ENCODE data around the gene CDC25C.
A peak's percentile ranks its signal among the peaks of the same experiment; 100 is the strongest.

The CDC25C gene

DNA sequence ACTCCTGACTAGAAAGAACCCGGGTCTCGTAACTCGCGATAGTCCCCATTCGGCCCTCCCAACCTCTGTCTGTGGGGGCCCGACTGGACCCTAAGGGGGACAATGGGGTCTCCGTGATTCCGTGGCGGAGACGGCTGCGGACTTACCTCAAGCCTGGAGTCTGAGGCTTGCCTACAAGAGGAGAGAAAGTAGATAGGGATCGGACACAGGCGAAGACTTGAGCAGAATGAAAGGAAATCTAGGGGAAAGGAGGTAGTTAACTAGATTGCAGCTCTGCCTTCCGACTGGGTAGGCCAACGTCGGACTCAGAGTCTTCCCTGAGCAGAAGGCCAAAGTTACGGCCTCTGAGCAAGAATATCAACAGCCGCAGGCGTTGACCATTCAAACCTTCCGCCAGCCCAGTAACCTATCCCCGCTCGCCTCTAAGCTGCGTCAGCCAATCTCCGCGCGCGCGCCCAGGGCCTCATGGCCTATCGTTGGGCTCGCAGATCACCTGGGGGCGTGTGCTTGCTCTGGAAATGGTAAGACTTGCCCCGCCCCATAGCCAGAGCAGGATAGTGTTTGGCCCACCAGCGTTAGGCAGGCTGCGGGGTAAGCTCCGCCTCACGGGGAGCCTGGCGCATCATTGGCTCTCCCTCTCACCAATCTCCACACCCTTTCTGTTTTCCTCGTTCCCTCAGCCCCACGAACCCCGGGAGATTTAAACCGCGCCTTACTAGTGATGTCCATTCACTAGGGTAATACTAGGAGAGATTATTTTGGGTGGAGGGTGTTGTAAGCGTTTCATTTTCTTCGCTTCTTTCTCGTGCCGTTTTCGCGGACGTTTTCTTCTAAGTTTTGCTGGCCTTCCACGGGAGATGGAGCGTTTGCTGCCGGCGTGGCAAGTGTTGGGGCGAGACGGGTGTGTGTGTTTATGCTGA, at the start of gene CDC25C:
Gene CDC25C, minus strand, starts transcription at position 356 of the 920 bp plus-strand sequence. CDS start 624 bp downstream, outside the sequence.
- DNase-seq = peak; percentile 97

DNA sequence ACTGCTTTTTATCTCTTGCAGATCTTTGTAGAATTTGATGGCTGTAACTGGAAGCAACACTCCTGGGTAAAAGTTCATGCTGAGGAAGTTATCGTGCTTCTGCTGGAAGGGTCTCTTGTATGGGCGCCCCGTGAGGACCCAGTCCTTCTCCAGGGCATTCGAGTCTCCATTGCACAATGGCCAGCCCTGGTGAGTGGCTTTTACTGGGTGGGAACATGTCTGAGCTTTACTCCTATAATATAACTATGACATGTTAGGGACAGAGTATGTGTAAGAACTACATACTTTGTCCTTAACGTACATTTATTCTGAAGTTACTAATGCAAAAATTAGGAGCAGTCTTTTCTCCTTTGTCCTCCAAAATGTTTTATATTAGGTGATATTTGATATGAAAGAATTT, 41.0 kb upstream of the CDC25C start:
- DNase-seq = no peak

DNA sequence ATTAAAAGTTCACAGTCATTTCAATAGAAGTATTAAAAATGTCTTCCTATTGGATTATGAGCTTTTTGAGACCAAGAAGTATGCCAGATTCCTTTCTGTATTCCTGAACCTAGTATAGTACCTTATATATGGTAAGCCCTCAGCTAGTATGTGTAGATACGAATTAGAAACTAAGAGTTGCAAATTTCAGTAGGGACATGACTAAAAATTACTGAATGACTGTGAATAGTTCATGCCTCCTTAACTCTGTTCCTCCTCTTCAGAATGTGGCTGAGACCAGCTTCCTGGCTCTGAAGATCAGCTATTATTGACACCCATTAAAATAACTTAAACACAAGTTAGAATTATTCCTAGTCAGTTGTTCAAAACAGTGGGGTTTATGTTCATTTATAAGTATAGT, 40.6 kb upstream of the CDC25C start:
- DNase-seq = no peak

DNA sequence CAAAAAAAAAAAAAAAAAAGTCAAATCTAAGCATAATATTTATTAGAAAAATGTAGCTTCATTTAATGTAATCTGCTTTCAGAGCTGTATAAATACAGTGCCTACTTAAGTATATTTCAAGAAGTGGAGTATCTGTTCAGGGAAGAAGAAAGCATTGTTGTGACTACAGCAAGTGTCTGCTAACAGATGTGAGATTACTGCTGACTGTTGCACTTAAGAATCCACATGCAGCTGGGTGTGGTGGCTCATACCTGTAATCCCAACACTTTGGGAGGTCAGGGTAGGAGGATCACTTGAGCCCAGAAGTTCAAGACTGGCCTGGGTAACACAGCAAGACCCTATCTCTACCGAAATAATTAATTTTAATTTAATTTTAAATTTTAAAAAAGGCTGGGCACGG, 39.9 kb upstream of the CDC25C start:
- DNase-seq = no peak

DNA sequence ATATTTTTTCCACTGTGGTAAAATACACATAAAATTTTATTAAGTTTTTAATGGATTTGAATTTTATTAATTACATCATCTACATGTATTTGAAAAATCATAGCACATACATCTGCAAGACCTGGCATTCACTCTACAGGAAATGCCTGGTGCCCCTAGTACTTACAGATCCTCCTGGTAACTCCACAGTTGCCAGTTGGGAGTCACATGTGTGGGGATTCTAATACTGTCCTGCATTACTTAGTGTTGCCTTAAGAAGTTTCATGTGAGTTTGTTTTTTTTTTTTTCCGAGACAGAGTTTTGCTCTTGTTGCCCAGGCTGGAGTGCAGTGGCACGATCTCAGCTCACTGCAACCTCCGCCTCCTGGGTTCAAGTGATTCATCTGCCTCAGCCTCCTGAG, 38.9 kb upstream of the CDC25C start:
- DNase-seq = no peak

DNA sequence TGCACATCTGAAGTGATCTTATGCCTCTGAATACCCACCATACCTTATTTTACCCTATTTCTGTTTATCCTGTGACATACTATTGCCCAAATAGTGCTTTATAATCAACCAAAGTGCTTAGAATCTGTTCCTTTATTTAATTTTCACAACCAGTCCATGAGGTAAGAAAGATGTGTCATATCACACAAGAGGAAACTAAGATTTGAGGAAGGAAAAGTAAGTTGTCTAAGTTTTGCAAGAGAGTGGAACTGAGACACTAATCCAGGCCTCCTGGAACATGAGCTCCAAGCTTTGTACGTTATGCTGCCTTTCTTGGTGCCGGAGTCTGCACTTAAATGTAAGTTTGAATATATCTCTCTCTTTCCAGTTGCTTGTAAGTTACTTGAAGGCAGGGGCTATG, 38.1 kb upstream of the CDC25C start:
- no peak for DNase-seq

DNA sequence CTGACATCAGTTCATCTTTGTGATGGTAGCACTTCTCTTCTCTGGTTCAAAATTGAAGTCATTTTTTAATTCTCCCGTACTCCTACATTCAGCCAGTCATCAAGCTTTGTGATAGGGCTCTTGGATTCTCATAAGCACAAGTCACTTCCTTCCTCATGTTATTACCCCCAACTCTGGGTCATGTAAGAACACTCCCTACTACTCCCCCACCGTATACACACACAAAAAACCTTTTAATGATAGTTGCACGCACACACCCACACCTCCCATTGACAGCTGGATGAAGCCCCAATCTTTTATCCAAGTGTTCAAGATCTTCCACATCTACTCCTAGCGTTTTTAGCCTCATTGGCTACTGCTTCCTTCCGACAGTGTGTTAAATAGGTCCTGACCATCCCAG, 37.7 kb upstream of the CDC25C start:
- no peak for DNase-seq

DNA sequence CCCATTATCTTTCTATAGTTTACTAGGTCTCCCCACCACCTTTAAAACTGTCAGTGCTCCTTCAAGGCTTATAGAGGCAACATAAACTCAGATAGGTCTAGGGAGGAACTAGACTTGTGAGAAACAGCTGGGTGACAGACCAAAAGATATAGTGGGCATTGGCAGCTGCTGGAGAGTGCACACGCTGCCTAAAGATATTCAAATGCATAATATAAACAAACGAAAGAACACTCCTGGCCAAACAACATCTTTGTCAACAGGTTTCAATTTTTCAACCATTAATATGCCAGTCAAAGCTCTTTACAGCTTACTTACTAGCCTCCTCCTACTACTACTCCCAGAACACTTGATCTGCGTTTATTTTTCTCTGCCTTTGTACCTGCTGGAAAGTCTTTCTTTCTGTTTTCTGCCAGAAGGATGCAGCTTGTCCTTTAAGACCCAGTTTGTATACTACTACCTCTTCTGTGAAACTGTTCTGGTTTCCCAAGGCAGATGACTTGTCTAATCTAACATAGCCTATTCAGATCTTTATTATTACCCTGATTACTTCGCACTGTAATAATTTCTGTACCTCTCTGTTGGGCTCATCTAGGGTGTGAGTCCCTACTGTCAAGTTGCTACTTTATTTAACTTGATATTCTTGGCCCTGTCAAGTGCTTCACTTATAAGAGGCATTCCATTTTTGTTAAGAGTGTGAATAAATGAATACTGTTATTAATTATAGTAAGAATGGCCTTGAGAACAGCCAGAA, 35.2 kb upstream of the CDC25C start:
- DNase-seq = no peak

DNA sequence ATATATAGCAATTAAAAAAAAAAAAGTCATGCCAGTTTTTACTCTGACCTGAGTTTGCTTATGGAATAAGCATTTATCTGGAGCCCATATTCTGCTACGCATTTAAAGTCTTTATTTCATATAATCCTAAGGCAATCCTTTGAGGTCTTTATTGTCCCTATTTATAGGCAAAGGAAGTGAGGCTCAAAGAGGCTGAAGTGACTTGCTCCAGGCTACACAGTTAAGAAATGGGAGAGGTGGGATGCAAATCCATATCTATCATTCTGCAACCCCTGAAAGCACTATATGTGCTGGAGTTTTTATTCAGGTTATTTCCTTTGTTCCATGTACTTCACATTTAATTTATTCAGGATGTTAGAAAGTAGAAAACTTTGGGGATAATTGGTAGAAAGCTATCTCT, 33.0 kb upstream of the CDC25C start:
- DNase-seq = no peak

DNA sequence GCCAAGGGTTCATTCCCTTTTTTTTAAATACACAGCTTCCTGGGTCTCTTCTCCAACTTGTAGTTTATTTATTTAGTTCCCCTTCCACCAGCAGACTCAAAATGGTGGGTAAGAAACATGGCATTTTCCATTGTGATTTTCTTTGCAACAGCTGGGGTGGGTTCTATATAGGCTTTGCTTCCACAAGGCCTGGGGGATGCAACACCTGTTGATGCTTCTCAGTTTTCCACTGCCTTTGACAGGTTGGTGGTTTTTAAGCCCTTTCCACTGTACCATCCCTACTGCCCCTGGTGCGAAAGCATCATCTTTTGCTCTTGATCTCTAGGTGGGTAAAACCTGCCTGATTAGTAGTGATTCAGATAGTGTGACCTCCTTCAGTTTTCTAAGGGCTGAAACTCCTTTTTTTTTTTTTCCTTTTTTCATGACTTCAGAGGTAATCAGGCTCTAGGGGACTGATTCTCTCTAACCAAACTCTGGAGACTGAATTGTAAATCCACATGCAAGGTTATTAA, 29.4 kb upstream of the CDC25C start:
- no peak for DNase-seq

DNA sequence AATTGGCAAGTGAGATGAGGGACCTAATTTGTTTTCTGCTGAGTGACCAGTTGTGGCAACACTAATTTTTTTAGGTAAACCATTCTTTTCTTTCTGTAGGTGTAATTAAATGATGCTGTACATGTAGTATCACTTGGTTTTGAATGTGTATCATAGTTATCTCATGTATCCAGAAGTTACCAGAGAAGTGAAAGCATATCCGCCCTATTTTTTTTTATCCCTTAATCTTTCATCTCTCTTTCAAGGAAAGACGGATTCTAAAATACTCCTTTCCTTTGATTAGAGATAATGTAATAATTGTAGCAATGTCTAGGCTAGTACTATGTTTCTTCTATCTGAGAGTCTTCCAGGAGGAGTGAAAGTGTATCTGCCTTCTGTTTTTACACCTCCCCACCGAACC, 28.0 kb upstream of the CDC25C start:
- DNase-seq = no peak

DNA sequence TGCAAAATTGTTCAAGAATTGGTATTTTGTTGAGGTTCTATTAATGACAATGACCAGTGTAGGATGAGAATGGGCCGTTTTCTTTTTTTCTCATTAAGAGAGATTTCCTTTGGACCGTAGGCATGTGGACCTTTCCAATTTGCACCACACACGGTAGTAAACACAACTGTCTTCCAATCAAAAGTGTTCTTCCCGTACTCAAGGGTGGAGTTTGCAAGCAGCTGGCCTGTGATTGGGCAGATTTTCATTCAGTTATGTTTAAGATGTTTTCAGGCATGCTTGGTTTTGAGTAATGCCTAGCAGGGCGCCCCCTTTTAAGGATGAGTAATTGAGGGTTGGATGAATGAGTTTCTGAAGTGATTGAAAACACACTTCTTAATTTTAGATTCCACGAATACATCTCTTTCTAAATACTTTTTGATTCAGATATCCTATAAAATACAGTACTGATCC, 23.3 kb upstream of the CDC25C start:
- DNase-seq = no peak

DNA sequence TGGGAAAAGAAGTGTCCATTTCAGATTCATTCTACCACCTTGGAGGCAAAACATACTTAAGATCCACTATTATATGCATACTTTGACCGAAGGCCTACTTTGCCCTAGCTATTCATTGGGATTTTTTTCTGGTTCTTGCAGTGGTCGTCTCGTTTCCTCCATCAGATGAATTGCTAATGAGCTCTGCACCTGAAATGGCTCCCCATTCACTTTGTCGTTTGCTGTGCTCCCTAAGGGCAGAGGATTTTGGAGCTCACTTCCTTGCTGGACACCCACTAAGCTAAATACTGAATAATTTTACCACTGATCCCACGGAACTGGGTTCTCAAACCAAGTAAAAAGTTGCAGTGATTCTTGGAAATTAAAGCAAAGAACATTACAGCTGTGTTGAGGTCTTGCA, 22.8 kb upstream of the CDC25C start:
- DNase-seq = no peak

DNA sequence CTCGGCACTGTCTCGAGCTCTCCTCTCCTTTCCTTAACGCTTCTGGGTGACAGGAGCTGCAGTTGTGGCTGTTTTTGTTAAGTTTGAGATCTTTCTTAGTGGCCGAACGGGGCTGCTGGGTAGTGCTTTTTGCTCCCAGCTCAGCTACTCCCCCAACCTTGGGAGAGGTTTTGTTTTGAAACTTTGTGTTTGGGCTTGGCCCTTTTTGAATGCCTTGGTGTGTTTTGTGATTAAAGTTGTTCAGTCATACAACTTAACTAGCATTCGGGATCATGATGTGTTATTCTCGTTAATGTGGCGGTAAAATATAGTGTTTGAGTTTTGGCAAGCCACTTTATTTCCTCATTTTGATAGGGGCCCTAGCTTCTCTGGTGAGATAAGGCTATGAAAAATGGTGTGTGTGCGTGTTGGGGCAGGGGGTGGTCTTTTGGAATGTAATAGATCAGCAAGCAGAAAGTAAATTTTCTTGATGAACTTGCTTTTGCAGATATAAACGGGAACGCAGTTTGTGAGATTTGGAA, 22.0 kb upstream of the CDC25C start:
- no peak for DNase-seq

DNA sequence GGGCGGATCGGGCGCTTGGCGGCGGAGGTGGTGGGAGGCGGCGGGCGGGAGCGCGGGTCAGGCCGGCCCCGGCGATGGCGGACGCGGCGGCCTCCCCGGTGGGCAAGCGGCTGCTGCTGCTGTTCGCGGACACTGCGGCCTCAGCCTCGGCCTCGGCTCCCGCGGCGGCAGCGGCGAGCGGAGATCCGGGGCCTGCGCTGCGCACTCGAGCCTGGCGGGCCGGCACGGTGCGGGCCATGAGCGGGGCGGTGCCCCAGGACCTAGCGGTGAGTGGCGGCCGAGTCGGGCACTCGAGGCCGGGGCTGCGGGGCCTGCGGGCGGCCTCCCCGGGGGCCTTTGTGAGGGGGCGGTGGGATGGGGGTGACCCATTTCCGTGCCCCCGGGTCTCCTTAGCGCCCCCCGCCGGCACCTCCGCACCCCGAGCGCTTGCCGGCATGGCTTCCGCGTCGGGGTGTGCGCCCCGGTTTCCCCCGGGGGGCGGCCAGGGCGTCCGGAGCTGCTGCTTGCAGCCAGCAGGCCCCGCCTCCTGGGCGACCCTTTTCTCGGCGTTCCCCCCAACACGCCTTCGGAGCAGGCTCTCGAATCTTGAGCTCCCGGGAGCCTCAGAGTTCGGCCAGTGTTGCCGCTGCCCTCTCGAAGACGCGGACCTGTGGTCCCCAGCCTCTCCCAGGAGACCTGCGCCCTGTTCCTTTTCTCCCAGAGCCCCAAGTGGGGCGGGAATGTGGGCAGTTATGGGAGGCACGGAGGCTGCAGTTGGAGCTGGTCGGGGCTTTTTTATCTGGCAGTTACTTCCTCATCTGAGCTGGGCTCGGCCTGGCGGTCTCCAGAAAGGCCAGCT, 21.3 kb upstream of the CDC25C start:
- DNase-seq = peak; percentile 64

DNA sequence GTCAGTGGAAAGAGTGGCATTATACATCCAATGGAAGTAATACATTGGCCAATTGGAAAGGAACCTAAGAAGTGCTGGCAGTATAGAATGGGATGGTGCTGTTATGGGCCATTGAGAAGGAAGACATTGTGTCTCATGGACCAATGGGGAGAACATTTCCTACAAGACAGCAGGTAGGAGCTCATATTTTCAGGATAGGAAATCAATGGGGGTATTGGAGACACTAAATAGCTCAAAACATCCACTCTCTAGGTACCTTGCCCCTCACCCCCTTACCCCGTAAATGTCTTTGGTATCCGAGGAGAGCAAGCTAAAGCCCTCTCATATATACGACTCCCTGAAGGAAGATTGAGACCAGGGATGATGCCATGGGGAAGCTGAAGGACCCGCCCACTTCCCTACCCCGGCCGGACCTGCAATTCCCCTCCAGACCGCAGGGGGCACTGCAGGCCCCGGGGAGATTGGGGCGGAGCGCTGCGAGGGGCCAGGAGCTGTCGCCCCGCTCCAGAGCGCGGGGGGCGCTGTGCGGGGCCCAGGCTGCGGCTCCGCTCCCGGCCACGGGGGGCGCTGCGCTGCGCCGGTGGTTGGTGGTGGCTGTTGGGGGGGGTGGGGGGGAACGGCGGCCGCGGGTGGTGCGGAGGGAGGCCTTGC, 20.6 kb upstream of the CDC25C start, which contains the start of gene KDM3B:
Gene KDM3B, plus strand, starts transcription at position 615 of the 651 bp plus-strand sequence. CDS start 111 bp downstream, outside the sequence.
- DNase-seq = peak; percentile 93

DNA sequence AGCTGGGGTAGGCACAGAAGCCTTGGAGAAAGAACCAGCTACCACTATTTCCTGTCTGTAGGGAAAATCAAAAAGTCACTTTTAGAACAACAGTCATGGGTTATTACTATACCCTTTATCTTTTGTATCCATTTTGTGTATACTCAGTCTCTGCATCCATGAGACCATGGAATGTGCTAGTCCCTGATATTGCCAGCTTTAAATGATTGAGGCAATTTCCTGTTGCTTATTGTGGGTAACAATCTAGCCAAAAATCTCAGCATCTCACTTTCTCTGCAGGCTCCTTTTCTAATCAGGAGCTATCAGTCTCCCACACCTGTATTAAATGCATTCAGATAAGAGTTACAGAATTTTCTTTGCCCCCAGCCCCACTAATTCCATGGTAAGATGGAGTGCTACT, 19.9 kb upstream of the CDC25C start:
- DNase-seq = no peak

DNA sequence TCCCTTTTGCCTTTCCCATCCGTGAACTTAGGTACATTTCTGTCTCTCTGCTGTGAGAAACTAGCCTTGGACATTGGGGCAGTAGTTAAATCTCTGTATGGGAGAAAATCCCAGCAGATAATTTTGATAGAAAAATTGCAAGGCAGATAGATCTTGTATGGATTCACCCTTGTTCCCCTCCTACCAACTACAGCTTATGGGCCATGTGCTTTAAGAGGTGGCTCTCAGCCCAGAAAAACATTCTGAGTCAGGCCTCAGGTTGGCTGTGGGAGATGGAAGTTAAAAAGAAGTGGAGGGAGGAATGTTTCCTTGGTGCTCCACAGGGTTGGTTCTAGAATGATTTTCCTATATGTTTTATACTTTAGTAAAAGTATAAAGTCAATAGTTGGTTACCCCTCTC, 19.5 kb upstream of the CDC25C start:
- DNase-seq = no peak

DNA sequence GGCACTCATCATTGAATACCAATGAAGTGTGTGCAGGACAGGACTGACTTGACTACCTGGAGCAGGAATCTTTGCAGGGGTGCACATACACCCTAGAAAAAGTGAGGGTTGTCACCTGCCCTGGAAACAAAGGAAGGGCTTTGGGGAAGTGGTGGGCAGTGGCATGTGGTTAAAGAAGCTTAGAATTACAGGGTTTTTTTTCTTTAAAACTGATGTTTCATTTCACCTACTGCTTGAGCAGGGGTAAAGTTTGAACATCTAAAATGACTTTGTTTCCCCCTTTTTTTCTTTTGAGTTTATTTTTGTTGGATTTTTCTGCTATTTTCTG, 18.9 kb upstream of the CDC25C start:
- DNase-seq = no peak

DNA sequence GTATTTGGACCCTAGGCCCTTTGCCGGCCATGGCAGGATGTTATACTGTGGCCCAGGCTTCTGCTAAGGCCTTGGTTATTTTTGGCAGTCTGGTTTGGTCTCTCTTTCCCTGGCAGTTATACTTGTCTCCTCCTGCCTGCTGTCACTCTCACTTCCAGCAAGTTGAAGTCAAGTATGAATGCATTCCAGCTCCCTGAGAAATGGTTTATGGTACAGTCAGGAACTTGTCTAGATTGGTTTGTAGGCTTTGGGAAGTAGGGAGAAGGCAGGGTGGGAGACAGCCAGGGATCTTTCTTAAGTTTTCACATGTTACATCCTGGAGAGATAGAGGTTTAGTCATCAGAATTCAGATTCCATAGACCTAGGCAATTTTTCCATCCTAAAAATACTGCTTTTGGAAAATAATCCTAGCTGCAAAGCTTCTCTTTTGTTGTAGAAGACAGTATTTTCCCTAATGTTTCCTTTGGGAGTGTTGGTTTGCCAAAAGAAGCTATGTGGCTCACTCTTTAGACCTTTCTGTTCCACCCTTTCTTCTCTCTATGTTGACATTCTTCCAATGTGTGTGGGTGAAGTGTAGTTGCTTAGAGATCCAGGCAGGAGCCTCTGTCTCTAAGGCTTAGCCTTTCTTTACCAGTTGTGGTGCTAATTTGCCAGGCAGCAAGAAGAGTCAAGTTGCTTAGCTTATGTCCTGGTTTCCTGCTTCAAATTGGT, 18.4 kb upstream of the CDC25C start:
- no peak for DNase-seq

DNA sequence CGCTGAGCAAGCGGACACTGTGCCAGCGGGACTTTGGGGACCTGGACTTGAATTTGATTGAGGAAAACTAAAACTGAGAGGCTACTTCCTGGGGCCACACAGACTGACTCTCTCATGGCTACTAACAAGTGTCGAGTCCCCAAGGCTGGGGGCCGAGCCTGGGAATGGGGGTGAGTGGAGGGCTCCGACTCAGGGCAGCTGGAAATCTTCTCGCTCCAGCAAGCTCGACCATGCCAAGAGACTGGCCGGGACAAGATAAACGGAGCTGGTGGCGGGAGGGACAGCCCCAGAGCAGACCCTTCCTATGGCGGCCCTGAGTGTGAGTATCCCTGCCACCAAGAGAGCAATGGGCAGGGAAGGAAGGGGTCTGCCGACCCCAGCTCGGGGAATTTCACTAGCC, 15.3 kb upstream of the CDC25C start:
- no peak for DNase-seq

Measured in activated effector memory CD4-positive, alpha-beta T cell treated with Interleukin-2 at 50 U/mL for 16 hours (primary cell).